ENCODE results near the gene HES7.
"Not testable (repeated sequence)": the region's sequence is repeated elsewhere in the genome, so short reads cannot be mapped to it uniquely, and the experiment has no call there.

Gene HES7

GRCh38 chr17:8122924-8123694, 797 bp downstream of the HES7 start:
- peak in 1 of 2 donors; percentile 43 for DNase-seq (ENCODE audit: low read depth in 2 of 2)

- peak in 1 of 2 donors; percentile 16 for DNase-seq (ENCODE audit: low read depth in 2 of 2)
Observed at GRCh38 chr17:8122422-8122923, 1.4 kb downstream of the HES7 start.

GRCh38 chr17:8121681-8122421, 2.1 kb downstream of the HES7 start:
- peak in 1 of 2 donors; percentile 47 for DNase-seq (ENCODE audit: low read depth in 2 of 2)

GRCh38 chr17:8121407-8121680, 2.6 kb downstream of the HES7 start:
- no peak for DNase-seq (ENCODE audit: low read depth in 2 of 2)

- DNase-seq (ENCODE audit: low read depth in 2 of 2): peak; percentile 71 to 76
Observed at GRCh38 chr17:8120520-8121406, 3.1 kb downstream of the HES7 start.

- peak; percentile 83 to 88 for DNase-seq (ENCODE audit: low read depth in 2 of 2)
Observed at GRCh38 chr17:8119581-8120519, 4.1 kb downstream of the HES7 start.

GRCh38 chr17:8118769-8119580, 4.9 kb downstream of the HES7 start:
- DNase-seq (ENCODE audit: low read depth in 2 of 2): peak; percentile 83

GRCh38 chr17:8117980-8118768, 5.7 kb downstream of the HES7 start, which contains the start of gene ALOXE3:
ALOXE3 (minus strand) TSS chr17:8118514; CDS start chr17:8117990, 524 bp downstream.
- DNase-seq (ENCODE audit: low read depth in 2 of 2): no peak

- no peak for DNase-seq (ENCODE audit: low read depth in 2 of 2)
Observed at GRCh38 chr17:8117367-8117979, 6.4 kb downstream of the HES7 start.

- DNase-seq (ENCODE audit: low read depth in 2 of 2): no peak
Observed at GRCh38 chr17:8116776-8117175, 7.1 kb downstream of the HES7 start.

GRCh38 chr17:8110907-8111306, 13.0 kb downstream of the HES7 start:
- DNase-seq (ENCODE audit: low read depth in 2 of 2): no peak

GRCh38 chr17:8110456-8110804, 13.5 kb downstream of the HES7 start:
- no peak for DNase-seq (ENCODE audit: low read depth in 2 of 2)

GRCh38 chr17:8109661-8110455, 14.0 kb downstream of the HES7 start:
- peak; percentile 75 to 81 for DNase-seq (ENCODE audit: low read depth in 2 of 2)

GRCh38 chr17:8108972-8109660, 14.8 kb downstream of the HES7 start:
- no peak for DNase-seq (ENCODE audit: low read depth in 2 of 2)

- DNase-seq (ENCODE audit: low read depth in 2 of 2): not testable (repeated sequence)
Observed at GRCh38 chr17:8106980-8107379, 16.9 kb downstream of the HES7 start.

GRCh38 chr17:8105957-8106398, 17.9 kb downstream of the HES7 start:
- no peak for DNase-seq (ENCODE audit: low read depth in 2 of 2)

- DNase-seq (ENCODE audit: low read depth in 2 of 2): no peak
Observed at GRCh38 chr17:8104911-8105310, 19.0 kb downstream of the HES7 start.

Measured in stimulated activated CD4-positive, alpha-beta T cell treated with anti-CD3 and anti-CD28 coated beads, Interleukin-1b, Interleukin-23, amount 100 ng/mL, for 4 hours (primary cell).